HG03378 (cell line): ENCODE measurements around the gene ANKRD23.
"Not testable (repeated sequence)": the region's sequence is repeated elsewhere in the genome, so short reads cannot be mapped to it uniquely, and the experiment has no call there.

Experiments used
- ATAC-seq: cut with Tn5 transposase; IDR thresholded peaks from one replicate; pipeline ENCODE4 v1.9.1; 2021; ENCODE audit warnings: mild to moderate bottlenecking, moderate library complexity; ENCODE audit not compliant: unreplicated experiment

ANKRD23 gene

GRCh38 chr2:96864343-96865091 is 20.7 kb upstream of the ANKRD23 start:
- ATAC-seq, result no peak

- ATAC-seq, result no peak
Observed at GRCh38 chr2:96863575-96864342, 19.9 kb upstream of the ANKRD23 start.

- ATAC-seq, result not testable (repeated sequence)
Observed at GRCh38 chr2:96863056-96863455, 19.2 kb upstream of the ANKRD23 start.

- ATAC-seq, result no peak
Observed at GRCh38 chr2:96861074-96861473, 17.3 kb upstream of the ANKRD23 start.

GRCh38 chr2:96860065-96861029 is 16.5 kb upstream of the ANKRD23 start:
- no peak for ATAC-seq

- ATAC-seq, result no peak
Observed at GRCh38 chr2:96859681-96860064, 15.9 kb upstream of the ANKRD23 start.

- no peak for ATAC-seq
Observed at GRCh38 chr2:96859099-96859649, 15.4 kb upstream of the ANKRD23 start.

- peak; percentile 84 for ATAC-seq
Observed at GRCh38 chr2:96857667-96858372, 14.0 kb upstream of the ANKRD23 start, which contains the start of gene ANKRD39. ANKRD39 (minus strand) TSS chr2:96858016; CDS start chr2:96857987, 29 bp downstream.

GRCh38 chr2:96856776-96857666 is 13.2 kb upstream of the ANKRD23 start:
- ATAC-seq, result no peak

- ATAC-seq, result no peak
Observed at GRCh38 chr2:96853321-96853720, 9.5 kb upstream of the ANKRD23 start.

- no peak for ATAC-seq
Observed at GRCh38 chr2:96852667-96853066, 8.8 kb upstream of the ANKRD23 start.

- no peak for ATAC-seq
Observed at GRCh38 chr2:96848264-96848663, 4.4 kb upstream of the ANKRD23 start.

- no peak for ATAC-seq
Observed at GRCh38 chr2:96847586-96847985, 3.8 kb upstream of the ANKRD23 start.

GRCh38 chr2:96846825-96847224 is 3.0 kb upstream of the ANKRD23 start:
- no peak for ATAC-seq

- ATAC-seq, result no peak
Observed at GRCh38 chr2:96844405-96844808, 586 bp upstream of the ANKRD23 start.

- no peak for ATAC-seq
Observed at GRCh38 chr2:96842600-96842999, 1.2 kb downstream of the ANKRD23 start.

GRCh38 chr2:96841701-96842495 is 1.9 kb downstream of the ANKRD23 start:
- ATAC-seq, result no peak
